ENCODE data around the gene SLC17A6. TPM values are rescaled to one million over a fixed set of nuclear protein-coding genes. Genes with fewer than 3 reads are reported as not detected.

SLC17A6 gene
- total and polyA plus RNA-seq, 2 experiments from 2014 or later: not detected

DNA sequence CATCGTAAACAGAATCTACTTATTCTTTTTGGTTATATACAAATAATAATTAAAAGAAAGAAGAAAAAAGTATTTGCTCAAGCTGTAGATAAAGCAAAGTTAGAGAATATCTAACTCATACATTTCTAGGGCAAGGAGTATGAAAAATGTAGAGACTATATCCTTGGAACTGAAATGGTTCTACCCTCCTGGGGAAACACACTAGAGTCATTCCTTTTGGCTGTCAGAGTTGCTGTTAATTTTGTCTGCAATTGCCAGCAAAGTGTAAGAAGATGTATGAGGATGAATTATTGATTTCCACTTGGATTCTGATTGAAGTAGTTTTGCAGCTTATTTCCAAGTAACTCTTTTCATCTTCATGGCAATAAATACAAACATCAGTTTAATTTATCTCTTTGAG, 69.1 kb downstream of the SLC17A6 start:
- H3K4me3 ChIP-seq: no peak overlapping the region
- in situ Hi-C loops (cut with MboI): no loop called here
- TF ChIP-seq EZH2phosphoT487 (IDR thresholded peaks at IDR 0.05; ENCODE audit: insufficient read depth, low read depth) (no peak), EZH2 (IDR thresholded peaks at IDR 0.05; ENCODE audit: insufficient read depth, poor library complexity, severe bottlenecking) (no peak)
- H3K27me3 ChIP-seq (replicated peaks; ENCODE audit: insufficient read depth): 0 out of 2 replicates have a peak, but pooled peaks cover 8% of the 10 kb centered on the region
- no peak overlapping the region for H2AFZ ChIP-seq
- H3K9ac ChIP-seq: no peak overlapping the region
- H3K79me2 ChIP-seq (ENCODE audit: insufficient read depth): no peaks in the 10 kb centered on the region
- H3K36me3 ChIP-seq (ENCODE audit: low read depth): no peaks in the 10 kb centered on the region
- no peak for DNase-seq
- 34 to 56% methylated on average over 1 of the region's 1 CpG for WGBS, 2 experiments (ENCODE audit: low coverage in 1 of 2, low lambda C conversion rate in 2 of 2, missing lambda C conversion rate in 2 of 2)
- H3K9me2 ChIP-seq (ENCODE audit: insufficient read depth): no peaks in the 10 kb centered on the region
- H4K20me1 ChIP-seq (ENCODE audit: insufficient read depth): no peaks in the 10 kb centered on the region
- no peaks in the 10 kb centered on the region for H3F3A ChIP-seq (ENCODE audit: insufficient read depth)
- no peak overlapping the region for H3K27ac ChIP-seq
- H3K4me2 ChIP-seq (ENCODE audit: unreplicated experiment): no peak overlapping the region
- H3K9me3 ChIP-seq (ENCODE audit: low read depth): no peaks in the 10 kb centered on the region
- H3K4me1 ChIP-seq (ENCODE audit: insufficient read depth): no peaks in the 10 kb centered on the region

DNA sequence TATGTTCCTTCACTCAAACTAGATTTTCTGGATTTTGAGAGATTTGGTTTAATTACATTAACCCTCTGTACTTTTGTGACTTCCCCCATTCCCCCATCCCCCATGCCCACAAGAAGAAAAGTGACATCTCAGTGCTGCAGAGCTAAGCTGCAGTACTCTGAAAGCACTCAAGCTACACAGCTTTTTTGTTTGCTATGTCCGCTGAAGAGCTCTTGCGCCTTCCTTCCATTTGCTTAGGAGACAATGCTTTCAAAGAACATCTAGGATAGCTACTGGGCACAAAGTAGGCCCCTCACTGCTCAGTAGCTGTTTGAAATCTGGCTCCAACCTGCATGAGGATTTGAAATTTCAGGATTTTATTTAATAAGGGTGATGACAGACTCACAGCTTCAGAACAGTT, 69.7 kb downstream of the SLC17A6 start:
- no peak overlapping the region for H3K4me2 ChIP-seq (ENCODE audit: unreplicated experiment)
- H3F3A ChIP-seq (ENCODE audit: insufficient read depth): no peaks in the 10 kb centered on the region
- no peaks in the 10 kb centered on the region for H3K9me3 ChIP-seq (ENCODE audit: low read depth)
- H3K27ac ChIP-seq: no peak overlapping the region
- H3K9ac ChIP-seq: no peak overlapping the region
- H3K9me2 ChIP-seq (ENCODE audit: insufficient read depth): no peaks in the 10 kb centered on the region
- H3K36me3 ChIP-seq (ENCODE audit: low read depth): no peaks in the 10 kb centered on the region
- DNase-seq: no peak
- 0 out of 2 replicates have a peak, but pooled peaks cover 8% of the 10 kb centered on the region for H3K27me3 ChIP-seq (replicated peaks; ENCODE audit: insufficient read depth)
- TF ChIP-seq EZH2 (IDR thresholded peaks at IDR 0.05; ENCODE audit: insufficient read depth, poor library complexity, severe bottlenecking): no peak
- TF ChIP-seq EZH2phosphoT487 (IDR thresholded peaks at IDR 0.05; ENCODE audit: insufficient read depth, low read depth): no peak
- no peak overlapping the region for H3K4me3 ChIP-seq
- H2AFZ ChIP-seq: no peak overlapping the region
- H4K20me1 ChIP-seq (ENCODE audit: insufficient read depth): no peaks in the 10 kb centered on the region
- in situ Hi-C loops (cut with MboI): no loop called here
- no peaks in the 10 kb centered on the region for H3K4me1 ChIP-seq (ENCODE audit: insufficient read depth)
- WGBS, 2 experiments (ENCODE audit: low coverage in 1 of 2, low lambda C conversion rate in 2 of 2, missing lambda C conversion rate in 2 of 2): 70 to 82% methylated on average over 2 of the region's 2 CpGs
- no peaks in the 10 kb centered on the region for H3K79me2 ChIP-seq (ENCODE audit: insufficient read depth)

DNA sequence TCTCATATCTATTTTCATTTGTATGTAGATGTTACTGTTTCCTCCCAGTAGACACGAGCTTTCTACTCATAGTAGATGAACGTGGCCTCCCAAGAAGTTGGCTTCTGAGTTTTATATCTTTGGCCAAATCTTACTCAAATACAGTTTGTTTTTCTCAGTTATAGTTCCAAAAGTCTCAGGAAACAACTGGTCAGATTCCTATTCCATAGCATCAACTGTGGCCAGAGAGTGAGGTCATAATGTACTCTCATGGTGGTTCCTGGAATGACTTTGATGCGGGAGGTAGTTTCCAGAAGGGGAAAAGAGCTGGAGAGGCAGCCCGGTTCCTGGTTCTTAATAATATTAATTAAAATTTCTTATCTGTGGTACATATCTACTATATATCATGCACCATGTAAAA, 77.3 kb downstream of the SLC17A6 start:
- in situ Hi-C loops (cut with MboI): no loop called here
- H3K4me3 ChIP-seq: no peak overlapping the region

DNA sequence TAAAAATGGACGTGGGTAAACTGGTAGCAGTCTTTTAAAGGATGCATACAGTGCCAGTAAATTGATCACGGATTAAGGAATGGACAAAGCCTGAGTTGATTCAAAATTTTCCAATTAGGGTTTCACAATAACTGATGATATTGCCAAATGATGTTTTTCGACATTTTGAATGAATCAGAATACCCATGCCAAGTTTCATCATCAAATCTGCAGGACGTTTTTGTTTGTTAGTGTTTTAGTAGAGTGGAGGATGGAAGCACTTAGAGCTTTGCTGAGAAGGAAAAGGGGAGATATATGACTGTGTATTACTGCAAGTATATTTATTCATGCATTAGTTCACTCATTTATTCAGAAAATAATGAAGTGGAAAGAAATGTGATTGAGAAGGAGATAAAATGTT, 78.3 kb downstream of the SLC17A6 start:
- H3K36me3 ChIP-seq (ENCODE audit: low read depth): no peaks in the 10 kb centered on the region
- H3K4me3 ChIP-seq: no peak overlapping the region
- TF ChIP-seq EZH2phosphoT487 (IDR thresholded peaks at IDR 0.05; ENCODE audit: insufficient read depth, low read depth): no peak
- no peak for TF ChIP-seq EZH2 (IDR thresholded peaks at IDR 0.05; ENCODE audit: insufficient read depth, poor library complexity, severe bottlenecking)
- no peak overlapping the region for H3K27ac ChIP-seq
- no peaks in the 10 kb centered on the region for H3K27me3 ChIP-seq (replicated peaks; ENCODE audit: insufficient read depth)
- no peak overlapping the region for H2AFZ ChIP-seq
- H3K4me1 ChIP-seq (ENCODE audit: insufficient read depth): no peaks in the 10 kb centered on the region
- no peaks in the 10 kb centered on the region for H3K9me2 ChIP-seq (ENCODE audit: insufficient read depth)
- no peaks in the 10 kb centered on the region for H3F3A ChIP-seq (ENCODE audit: insufficient read depth)
- no peak overlapping the region for H3K9ac ChIP-seq
- H3K9me3 ChIP-seq (ENCODE audit: low read depth): no peaks in the 10 kb centered on the region
- 1 to 3% methylated on average over 4 of the region's 4 CpGs for WGBS, 2 experiments (ENCODE audit: low coverage in 1 of 2, low lambda C conversion rate in 2 of 2, missing lambda C conversion rate in 2 of 2)
- no peaks in the 10 kb centered on the region for H3K79me2 ChIP-seq (ENCODE audit: insufficient read depth)
- in situ Hi-C loops (cut with MboI): no loop called here
- peak; percentile 58 for DNase-seq
- H4K20me1 ChIP-seq (ENCODE audit: insufficient read depth): no peaks in the 10 kb centered on the region
- H3K4me2 ChIP-seq (ENCODE audit: unreplicated experiment): no peak overlapping the region

More for the DNA sequence above, 77.3 kb downstream of the SLC17A6 start:
- Histone ChIP-seq H4K20me1 (ENCODE audit: insufficient read depth) (no peaks in the 10 kb centered on the region), H3K9me3 (ENCODE audit: low read depth) (no peaks in the 10 kb centered on the region), H3K36me3 (ENCODE audit: low read depth) (no peaks in the 10 kb centered on the region), H2AFZ (no peak overlapping the region; the same call in 1 of the 2 replicates), H3K27ac (no peak overlapping the region), H3K9ac (no peak overlapping the region), H3K4me2 (ENCODE audit: unreplicated experiment) (no peak overlapping the region), H3K79me2 (ENCODE audit: insufficient read depth) (no peaks in the 10 kb centered on the region), H3K9me2 (ENCODE audit: insufficient read depth) (no peaks in the 10 kb centered on the region), H3F3A (ENCODE audit: insufficient read depth) (no peaks in the 10 kb centered on the region), H3K4me1 (ENCODE audit: insufficient read depth) (no peaks in the 10 kb centered on the region), H3K27me3 (replicated peaks; ENCODE audit: insufficient read depth) (no peaks in the 10 kb centered on the region)
- TF ChIP-seq EZH2phosphoT487 (IDR thresholded peaks at IDR 0.05; ENCODE audit: insufficient read depth, low read depth) (no peak), EZH2 (IDR thresholded peaks at IDR 0.05; ENCODE audit: insufficient read depth, poor library complexity, severe bottlenecking) (no peak)
- 4% methylated on average over 4 of the region's 4 CpGs for WGBS, 2 experiments (ENCODE audit: low coverage in 1 of 2, low lambda C conversion rate in 2 of 2, missing lambda C conversion rate in 2 of 2)
- DNase-seq: peak; percentile 48

DNA sequence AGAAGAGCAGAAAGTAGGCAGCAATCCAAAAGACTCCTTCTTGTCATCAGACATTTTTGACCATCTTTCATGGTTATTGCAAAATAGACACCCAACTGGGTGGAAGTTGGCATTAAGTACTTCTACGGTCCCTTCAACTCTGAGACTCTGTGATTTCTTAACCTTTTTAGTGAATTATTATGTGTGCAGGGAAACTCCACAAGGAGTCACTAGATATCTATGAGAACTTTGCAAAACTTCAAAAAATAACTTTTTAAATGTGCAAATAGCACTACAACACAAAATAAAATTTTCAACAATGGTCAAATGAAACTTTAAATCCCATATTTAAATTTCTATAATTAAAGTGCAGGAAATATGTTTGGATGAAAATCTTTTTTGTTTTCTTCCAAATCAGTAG, 88.7 kb downstream of the SLC17A6 start:
- Histone ChIP-seq H3K4me3 (no peak overlapping the region), H3K79me2 (ENCODE audit: insufficient read depth) (no peaks in the 10 kb centered on the region), H3K9ac (no peak overlapping the region), H3K27me3 (replicated peaks; ENCODE audit: insufficient read depth) (no peaks in the 10 kb centered on the region), H3K9me3 (ENCODE audit: low read depth) (no peaks in the 10 kb centered on the region), H3F3A (ENCODE audit: insufficient read depth) (no peaks in the 10 kb centered on the region), H3K27ac (no peak overlapping the region), H4K20me1 (ENCODE audit: insufficient read depth) (no peaks in the 10 kb centered on the region), H3K4me1 (ENCODE audit: insufficient read depth) (peaks cover 8% of the 10 kb centered on the region; the same call in 1 of the 2 replicates), H3K9me2 (ENCODE audit: insufficient read depth) (no peaks in the 10 kb centered on the region), H3K4me2 (ENCODE audit: unreplicated experiment) (no peak overlapping the region), H2AFZ (0 out of 2 replicates have a peak overlapping the region, but pooled peaks have one; percentile 55), H3K36me3 (ENCODE audit: low read depth) (no peaks in the 10 kb centered on the region)
- 19 to 21% methylated on average over 1 of the region's 1 CpG for WGBS, 2 experiments (ENCODE audit: low coverage in 1 of 2, low lambda C conversion rate in 2 of 2, missing lambda C conversion rate in 2 of 2)
- DNase-seq: peak; percentile 48
- TF ChIP-seq EZH2phosphoT487 (IDR thresholded peaks at IDR 0.05; ENCODE audit: insufficient read depth, low read depth): no peak
- TF ChIP-seq EZH2 (IDR thresholded peaks at IDR 0.05; ENCODE audit: insufficient read depth, poor library complexity, severe bottlenecking): no peak
- in situ Hi-C loops (cut with MboI): no loop called here

Other genes starting within 250 kb of the SLC17A6 start
- not detected in 2 replicates for gene ANO5, start 145.3 kb upstream of the SLC17A6 start, total RNA-seq (2014; rRNA removed; shearing (Covaris generic))
- gene ANO5, start 145.3 kb upstream of the SLC17A6 start, polyA plus RNA-seq (2016; fragmentation: Nextera tagmentation; extraction: Ambion mirVana): not detected in 2 replicates

Data from GM23248 (cell line).